Measurements from ENCODE around the gene ROBO2. TPM values are rescaled to one million over a fixed set of nuclear protein-coding genes. Genes with fewer than 3 reads are reported as not detected.

ROBO2 gene
- total and polyA plus RNA-seq, 10 of the 15 experiments (the other 5 are each of a cell fraction or from before 2014, with no cell fraction given), result 0.22 to 2.5 (median 0.81) TPM

DNA sequence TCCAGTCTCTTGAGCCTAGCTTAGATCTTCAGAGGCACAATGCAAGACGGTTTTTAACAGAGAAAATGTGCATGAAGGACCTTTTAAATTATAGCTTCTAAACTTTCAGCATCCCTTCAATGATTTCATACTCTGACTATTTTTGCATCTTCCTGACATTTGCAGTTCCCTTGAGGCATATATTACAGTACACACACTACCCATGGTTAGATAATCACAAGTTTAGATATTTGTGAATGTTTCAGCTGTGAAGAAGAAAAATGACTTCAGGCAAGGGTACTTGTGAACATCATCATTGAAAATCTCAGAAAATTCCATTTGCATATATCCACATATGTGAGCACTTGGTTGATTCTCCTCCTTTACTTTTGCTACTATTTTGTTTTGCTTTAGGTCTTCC is 341.5 kb downstream of the ROBO2 start:
- SMC1A ChIA-PET (ENCODE audit: uncharacterized antibody, unreplicated experiment), result no interaction called here
- intact Hi-C loops (cut with micrococcal nuclease; ENCODE audit: unreplicated experiment) (no loop called here), in situ Hi-C loops (cut with MboI) (no loop called here)
- Histone ChIP-seq H3K9ac (ENCODE audit: control insufficient read depth, insufficient read depth, low read length) (no peak overlapping the region), H3K4me3 (no peak overlapping the region), H2AFZ (ENCODE audit: control insufficient read depth, low read depth, low read length) (no peak overlapping the region), H3K27ac (ENCODE audit: control insufficient read depth, insufficient read depth) (no peak overlapping the region), H3K9me3 (replicated peaks; ENCODE audit: control insufficient read depth, insufficient read depth, low read length) (no peaks in the 10 kb centered on the region), H3K4me2 (ENCODE audit: control insufficient read depth, insufficient read depth) (no peak overlapping the region), H3K27me3 (replicated peaks in 1 of 2; ENCODE audit: control insufficient read depth in 2 of 2, insufficient read depth in 2 of 2, low read length in 1 of 2) (no peaks in the 10 kb centered on the region), H4K20me1 (ENCODE audit: control insufficient read depth, insufficient read depth) (no peaks in the 10 kb centered on the region), H3K36me3 (ENCODE audit: control insufficient read depth in 2 of 2, insufficient read depth in 2 of 2, low read length in 1 of 2) (no peaks in the 10 kb centered on the region), H3K79me2 (ENCODE audit: control insufficient read depth, insufficient read depth, low read length) (no peaks in the 10 kb centered on the region), H3K4me1 (ENCODE audit: control insufficient read depth, insufficient read depth, low read length) (no peaks in the 10 kb centered on the region)
- DNase-seq (ENCODE audit: low read depth, low spot score), result no peak
- no peak for ATAC-seq
- no TSS peak for BruUV-seq (replicated peaks)
- no peak for FAIRE-seq
- WGBS (ENCODE audit: insufficient coverage, insufficient replicate concordance, low lambda C conversion rate, missing lambda C conversion rate), result 0% methylated on average over 1 of the region's 1 CpG
- TF ChIP-seq CEBPB (IDR thresholded peaks at IDR 0.05; ENCODE audit: borderline replicate concordance in 1 of 2, low read depth in 2 of 2, low read length in 2 of 2), result no peak
- TF ChIP-seq, protein P1, sequence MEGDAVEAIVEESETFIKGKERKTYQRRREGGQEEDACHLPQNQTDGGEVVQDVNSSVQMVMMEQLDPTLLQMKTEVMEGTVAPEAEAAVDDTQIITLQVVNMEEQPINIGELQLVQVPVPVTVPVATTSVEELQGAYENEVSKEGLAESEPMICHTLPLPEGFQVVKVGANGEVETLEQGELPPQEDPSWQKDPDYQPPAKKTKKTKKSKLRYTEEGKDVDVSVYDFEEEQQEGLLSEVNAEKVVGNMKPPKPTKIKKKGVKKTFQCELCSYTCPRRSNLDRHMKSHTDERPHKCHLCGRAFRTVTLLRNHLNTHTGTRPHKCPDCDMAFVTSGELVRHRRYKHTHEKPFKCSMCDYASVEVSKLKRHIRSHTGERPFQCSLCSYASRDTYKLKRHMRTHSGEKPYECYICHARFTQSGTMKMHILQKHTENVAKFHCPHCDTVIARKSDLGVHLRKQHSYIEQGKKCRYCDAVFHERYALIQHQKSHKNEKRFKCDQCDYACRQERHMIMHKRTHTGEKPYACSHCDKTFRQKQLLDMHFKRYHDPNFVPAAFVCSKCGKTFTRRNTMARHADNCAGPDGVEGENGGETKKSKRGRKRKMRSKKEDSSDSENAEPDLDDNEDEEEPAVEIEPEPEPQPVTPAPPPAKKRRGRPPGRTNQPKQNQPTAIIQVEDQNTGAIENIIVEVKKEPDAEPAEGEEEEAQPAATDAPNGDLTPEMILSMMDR (IDR thresholded peaks at IDR 0.05 in 2 of 3, conservative IDR thresholded peaks at IDR 0.05 in 1 of 3; ENCODE audit: control insufficient read depth in 2 of 3, extremely low read depth in 1 of 3, insufficient read depth in 1 of 3, low read depth in 3 of 3, low read length in 3 of 3), result no peak
- TF ChIP-seq CREM (IDR thresholded peaks at IDR 0.05; ENCODE audit: low read depth), result no peak
- TF ChIP-seq, protein P2, sequence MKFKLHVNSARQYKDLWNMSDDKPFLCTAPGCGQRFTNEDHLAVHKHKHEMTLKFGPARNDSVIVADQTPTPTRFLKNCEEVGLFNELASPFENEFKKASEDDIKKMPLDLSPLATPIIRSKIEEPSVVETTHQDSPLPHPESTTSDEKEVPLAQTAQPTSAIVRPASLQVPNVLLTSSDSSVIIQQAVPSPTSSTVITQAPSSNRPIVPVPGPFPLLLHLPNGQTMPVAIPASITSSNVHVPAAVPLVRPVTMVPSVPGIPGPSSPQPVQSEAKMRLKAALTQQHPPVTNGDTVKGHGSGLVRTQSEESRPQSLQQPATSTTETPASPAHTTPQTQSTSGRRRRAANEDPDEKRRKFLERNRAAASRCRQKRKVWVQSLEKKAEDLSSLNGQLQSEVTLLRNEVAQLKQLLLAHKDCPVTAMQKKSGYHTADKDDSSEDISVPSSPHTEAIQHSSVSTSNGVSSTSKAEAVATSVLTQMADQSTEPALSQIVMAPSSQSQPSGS (IDR thresholded peaks at IDR 0.05; ENCODE audit: low read length), result no peak
- TF ChIP-seq MTA3 (IDR thresholded peaks at IDR 0.05; ENCODE audit: borderline replicate concordance, low read length), result no peak
- no peak for TF ChIP-seq MTA2 (IDR thresholded peaks at IDR 0.05; ENCODE audit: low read depth)
- TF ChIP-seq HDAC2 (IDR thresholded peaks at IDR 0.05), result no peak
- no peak for TF ChIP-seq FOS (IDR thresholded peaks at IDR 0.05; ENCODE audit: borderline replicate concordance, extremely low read depth, insufficient read length)
- no peak for TF ChIP-seq MYC (IDR thresholded peaks at IDR 0.05; ENCODE audit: insufficient read depth, insufficient read length, insufficient replicate concordance, low read length, severe bottlenecking)
- CTCF ChIA-PET, result no interaction called here
- POLR2A ChIA-PET, result no interaction called here
- RAD21 ChIA-PET (ENCODE audit: unreplicated experiment), result no interaction called here

Data from GM12878 (cell line).